GM19455 (cell line): ENCODE data around the gene GPR142.

ENCODE experiments used
- ATAC-seq: cut with Tn5 transposase; IDR thresholded peaks from one replicate; pipeline ENCODE4 v1.9.1; 2021; ENCODE audit not compliant: unreplicated experiment

The GPR142 gene

GRCh38 chr17:74417178-74418045, 50.1 kb downstream of the GPR142 start:
- no peak for ATAC-seq

- no peak for ATAC-seq
These were observed 52.7 kb downstream of the GPR142 start for GRCh38 chr17:74419928-74420411.
